ENCODE data around the gene MAPRE3. TPM values are rescaled to one million over a fixed set of nuclear protein-coding genes. Genes with fewer than 3 reads are reported as not detected.

Gene MAPRE3
- total RNA-seq, 4 donors from 2014 or later, result 9.3 to 23.0 (median 13.4) TPM

DNA sequence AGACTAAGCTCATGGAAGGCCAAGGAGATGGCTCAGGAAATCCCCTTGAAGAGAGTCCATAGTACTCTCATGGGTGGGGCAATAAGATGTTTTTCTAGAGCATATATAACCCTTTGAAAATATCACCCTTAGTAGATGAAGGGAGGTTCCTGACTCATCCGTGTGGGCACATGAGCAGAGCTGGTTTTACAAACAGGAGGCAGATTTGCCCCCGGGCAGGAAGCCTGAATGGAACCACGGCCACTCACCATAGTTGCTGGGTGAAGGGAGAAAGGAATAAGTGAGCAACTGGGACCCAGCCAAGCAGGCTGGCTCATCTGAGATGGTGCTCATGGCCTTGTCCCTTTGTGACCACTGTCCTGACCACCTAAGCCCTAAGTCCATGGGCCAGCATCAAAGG, 29.0 kb upstream of the MAPRE3 start:
- Histone ChIP-seq H3K4me3 (no peak overlapping the region), H3K36me3 (no peaks in the 10 kb centered on the region), H3K27ac (replicated peaks in 1 of 4) (no peak overlapping the region), H3K27me3 (peaks cover 0 to 42% (median 0%) of the 10 kb centered on the region in 4 donors), H3K9me3 (no peaks in the 10 kb centered on the region), H3K4me1 (no peaks in the 10 kb centered on the region)
- TF ChIP-seq POLR2A (IDR thresholded peaks at IDR 0.05; ENCODE audit: low read depth) (no peak), EP300 (IDR thresholded peaks at IDR 0.05) (no peak), POLR2AphosphoS5 (IDR thresholded peaks at IDR 0.05) (no peak)
- TF ChIP-seq, protein P1, sequence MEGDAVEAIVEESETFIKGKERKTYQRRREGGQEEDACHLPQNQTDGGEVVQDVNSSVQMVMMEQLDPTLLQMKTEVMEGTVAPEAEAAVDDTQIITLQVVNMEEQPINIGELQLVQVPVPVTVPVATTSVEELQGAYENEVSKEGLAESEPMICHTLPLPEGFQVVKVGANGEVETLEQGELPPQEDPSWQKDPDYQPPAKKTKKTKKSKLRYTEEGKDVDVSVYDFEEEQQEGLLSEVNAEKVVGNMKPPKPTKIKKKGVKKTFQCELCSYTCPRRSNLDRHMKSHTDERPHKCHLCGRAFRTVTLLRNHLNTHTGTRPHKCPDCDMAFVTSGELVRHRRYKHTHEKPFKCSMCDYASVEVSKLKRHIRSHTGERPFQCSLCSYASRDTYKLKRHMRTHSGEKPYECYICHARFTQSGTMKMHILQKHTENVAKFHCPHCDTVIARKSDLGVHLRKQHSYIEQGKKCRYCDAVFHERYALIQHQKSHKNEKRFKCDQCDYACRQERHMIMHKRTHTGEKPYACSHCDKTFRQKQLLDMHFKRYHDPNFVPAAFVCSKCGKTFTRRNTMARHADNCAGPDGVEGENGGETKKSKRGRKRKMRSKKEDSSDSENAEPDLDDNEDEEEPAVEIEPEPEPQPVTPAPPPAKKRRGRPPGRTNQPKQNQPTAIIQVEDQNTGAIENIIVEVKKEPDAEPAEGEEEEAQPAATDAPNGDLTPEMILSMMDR (IDR thresholded peaks at IDR 0.05), result no peak
- WGBS, result 83% methylated on average over 3 of the region's 3 CpGs
- no peak for DNase-seq (ENCODE audit: extremely low spot score)
- intact Hi-C loops (cut with DNase I), result no loop called here

DNA sequence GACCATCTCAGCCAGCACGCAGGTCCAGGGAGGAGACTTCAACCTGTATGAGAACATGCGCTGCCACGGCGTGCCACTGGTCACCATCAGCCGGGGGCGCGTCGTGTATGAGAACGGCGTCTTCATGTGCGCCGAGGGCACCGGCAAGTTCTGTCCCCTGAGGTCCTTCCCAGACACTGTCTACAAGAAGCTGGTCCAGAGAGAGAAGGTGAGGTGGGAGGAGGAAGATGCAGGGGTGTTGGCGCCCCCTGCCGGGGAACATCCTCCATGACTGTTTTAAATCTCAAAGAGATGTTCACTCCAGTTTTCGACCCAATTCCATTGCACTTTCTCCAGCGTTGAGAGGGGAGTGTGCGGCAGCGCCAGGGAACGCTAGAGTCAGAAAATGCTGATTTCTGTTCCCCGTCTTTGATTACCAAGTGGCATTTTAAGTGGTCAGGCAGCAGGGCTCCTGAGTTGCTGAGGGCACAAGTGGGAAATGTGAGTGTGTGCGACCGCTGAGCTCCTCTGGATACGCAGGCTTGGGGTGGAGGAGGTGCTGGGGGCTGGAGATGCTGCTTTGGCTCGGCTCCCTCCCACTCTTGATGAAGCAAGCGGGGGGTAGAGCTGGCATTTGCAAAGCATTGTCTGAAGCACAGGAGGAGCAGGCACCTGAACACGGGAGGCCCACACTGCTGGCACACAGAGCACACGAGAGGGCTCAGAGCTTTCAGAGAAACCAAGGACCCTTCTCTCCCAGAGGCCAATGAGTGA, 27.7 kb upstream of the MAPRE3 start:
- Histone ChIP-seq H3K4me1 (peaks cover 0 to 7% (median 3%) of the 10 kb centered on the region in 4 donors), H3K27ac (replicated peaks in 1 of 4) (no peak overlapping the region), H3K27me3 (peaks cover 0 to 54% (median 0%) of the 10 kb centered on the region in 4 donors), H3K4me3 (no peak overlapping the region), H3K9me3 (no peaks in the 10 kb centered on the region), H3K36me3 (no peaks in the 10 kb centered on the region)
- intact Hi-C loops (cut with DNase I), result loop anchor here (1.0 kb wide), 1 partner anchor 96 kb away; no protein-coding TSS in a partner anchor
- 43% methylated on average over 26 of the region's 28 CpGs for WGBS
- DNase-seq (ENCODE audit: extremely low spot score), result no peak
- TF ChIP-seq EP300 (IDR thresholded peaks at IDR 0.05) (no peak), POLR2AphosphoS5 (IDR thresholded peaks at IDR 0.05) (no peak)
- TF ChIP-seq, protein P1 (IDR thresholded peaks at IDR 0.05), result peak; percentile 50 to 79 (median 63)

DNA sequence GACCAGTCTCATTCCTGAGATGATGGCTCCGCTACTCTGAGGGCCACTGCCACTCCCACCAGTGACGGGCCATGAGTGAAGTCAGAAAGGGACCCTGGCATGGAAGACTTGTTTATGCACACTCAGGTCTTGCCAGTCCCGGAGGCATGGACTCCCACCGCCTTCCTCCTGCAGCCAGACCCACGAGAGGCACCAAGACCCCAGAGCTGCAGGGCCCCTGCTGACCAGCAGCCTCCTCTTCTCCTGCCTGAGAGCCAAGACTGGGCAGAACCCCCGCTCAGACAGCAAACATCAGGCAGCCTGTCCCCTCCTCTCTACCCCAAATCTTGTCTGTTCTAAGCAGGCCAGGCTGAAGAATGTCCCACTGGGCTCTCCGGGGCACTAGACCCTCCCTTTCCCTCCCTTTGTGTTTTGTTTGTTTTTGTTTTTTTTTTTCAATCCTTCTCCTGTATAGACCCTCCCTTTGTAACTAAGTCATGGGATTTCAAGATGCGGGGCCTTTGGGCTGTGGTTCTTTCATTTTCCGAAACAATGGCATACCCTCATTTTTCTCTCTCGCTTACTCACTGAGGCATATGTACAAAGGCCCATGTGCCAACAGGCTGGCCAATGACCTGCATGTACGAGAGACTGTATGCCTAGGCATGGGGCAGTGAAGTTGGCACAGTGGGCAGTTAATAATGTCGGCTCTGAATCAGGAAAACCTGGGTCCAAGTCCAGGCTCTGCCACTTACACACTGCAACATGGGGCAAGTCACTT, 24.3 kb upstream of the MAPRE3 start:
- intact Hi-C loops (cut with DNase I), result no loop called here
- H3K27me3 ChIP-seq, result peaks cover 0 to 62% (median 0%) of the 10 kb centered on the region in 4 donors
- no peak overlapping the region for H3K27ac ChIP-seq (replicated peaks in 1 of 4)
- TF ChIP-seq, protein P1 (IDR thresholded peaks at IDR 0.05), result no peak
- TF ChIP-seq EP300 (IDR thresholded peaks at IDR 0.05), result no peak
- TF ChIP-seq POLR2AphosphoS5 (IDR thresholded peaks at IDR 0.05), result no peak
- TF ChIP-seq POLR2A (IDR thresholded peaks at IDR 0.05; ENCODE audit: low read depth), result no peak
- 87% methylated on average over 11 of the region's 12 CpGs for WGBS
- H3K4me1 ChIP-seq, result peaks cover 0 to 7% (median 3%) of the 10 kb centered on the region in 4 donors
- H3K9me3 ChIP-seq, result no peaks in the 10 kb centered on the region
- H3K36me3 ChIP-seq, result no peaks in the 10 kb centered on the region
- no peak for DNase-seq (ENCODE audit: extremely low spot score)
- no peak overlapping the region for H3K4me3 ChIP-seq

- no peak overlapping the region for H3K27ac ChIP-seq (replicated peaks in 1 of 4)
- no peaks in the 10 kb centered on the region for H3K9me3 ChIP-seq
- no peaks in the 10 kb centered on the region for H3K36me3 ChIP-seq
- no peak for DNase-seq (ENCODE audit: extremely low spot score)
- intact Hi-C loops (cut with DNase I), result no loop called here
- TF ChIP-seq EP300 (IDR thresholded peaks at IDR 0.05), result no peak
- TF ChIP-seq POLR2AphosphoS5 (IDR thresholded peaks at IDR 0.05), result no peak
- TF ChIP-seq, protein P1 (IDR thresholded peaks at IDR 0.05), result no peak
- no peak for TF ChIP-seq POLR2A (IDR thresholded peaks at IDR 0.05; ENCODE audit: low read depth)
- WGBS, result 69% methylated on average over 31 of the region's 34 CpGs
- peaks cover 0 to 7% (median 3%) of the 10 kb centered on the region in 4 donors for H3K4me1 ChIP-seq
- H3K27me3 ChIP-seq, result peaks cover 0 to 62% (median 0%) of the 10 kb centered on the region in 4 donors
- no peak overlapping the region for H3K4me3 ChIP-seq
Measured at GRCh38 chr2:26946841-26947784, 23.3 kb upstream of the MAPRE3 start.
